ENCODE results near the gene OLFML2B.

DNA sequence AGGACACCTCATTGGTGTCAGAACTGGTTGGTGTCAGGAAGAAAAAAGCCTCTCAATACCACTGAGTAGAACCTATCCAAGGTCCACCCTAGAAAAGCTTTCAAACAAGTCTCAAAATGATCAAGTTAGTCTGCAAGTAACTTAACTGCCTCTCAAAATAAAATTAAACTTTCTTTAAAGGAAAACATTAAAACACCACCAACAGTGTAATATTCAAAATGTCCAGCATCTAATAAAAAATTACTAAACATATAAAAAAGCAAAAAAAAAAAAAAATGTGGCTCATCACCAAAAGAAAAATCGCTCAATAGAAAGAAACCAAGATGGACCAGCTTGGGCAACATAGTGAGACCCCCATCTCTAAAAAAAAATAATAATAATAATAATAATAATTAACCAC is 18.7 kb upstream of the OLFML2B start:
- TF ChIP-seq GATA3 (IDR thresholded peaks at IDR 0.05; ENCODE audit: low read depth, low read length) (no peak), GATA2 (IDR thresholded peaks at IDR 0.05; ENCODE audit: low read depth, low read length) (no peak)
